GM18907 (cell line): ENCODE measurements around the gene PLA2R1.

Experiments
- ATAC-seq: cut with Tn5 transposase; IDR thresholded peaks from one replicate; pipeline ENCODE4 v1.9.1; 2021; ENCODE audit warnings: mild to moderate bottlenecking, moderate library complexity; ENCODE audit not compliant: unreplicated experiment

The PLA2R1 gene

GRCh38 chr2:159898441-159898840 lies 164.0 kb downstream of the PLA2R1 start:
- no peak for ATAC-seq

- ATAC-seq: no peak
Measured at GRCh38 chr2:159897720-159898119, 164.7 kb downstream of the PLA2R1 start.

- ATAC-seq: no peak
Measured at GRCh38 chr2:159897081-159897480, 165.3 kb downstream of the PLA2R1 start.

GRCh38 chr2:159895258-159896065 lies 167.0 kb downstream of the PLA2R1 start:
- ATAC-seq: peak; percentile 53

- ATAC-seq: no peak
Measured at GRCh38 chr2:159894145-159894838, 168.1 kb downstream of the PLA2R1 start.

- ATAC-seq: peak; percentile 24
Measured at GRCh38 chr2:159892990-159893810, 169.2 kb downstream of the PLA2R1 start.

- ATAC-seq: peak; percentile 35
Measured at GRCh38 chr2:159891917-159892730, 170.3 kb downstream of the PLA2R1 start.

- no peak for ATAC-seq
Measured at GRCh38 chr2:159891267-159891588, 171.2 kb downstream of the PLA2R1 start.

GRCh38 chr2:159890551-159891266 lies 171.7 kb downstream of the PLA2R1 start:
- peak; percentile 38 for ATAC-seq

GRCh38 chr2:159882130-159882745 lies 180.2 kb downstream of the PLA2R1 start:
- ATAC-seq: no peak
